LNCaP clone FGC (cell line): Measurements from ENCODE around the gene EDIL3.
"Not testable (repeated sequence)": the region's sequence is repeated elsewhere in the genome, so short reads cannot be mapped to it uniquely, and the experiment has no call there.

Source experiments
- DNase-seq: peaks from one replicate; pipeline ENCODE4 v3.0.0-alpha.2; 2011; ENCODE audit warnings: low read depth
- H3K4me3 ChIP-seq: 2 replicates; pipeline ENCODE4 v1.5.1; 2011; ENCODE audit warnings: mild to moderate bottlenecking, low read depth, low read length, control low read depth
- CTCF ChIP-seq: IDR thresholded peaks from 2 replicates; pipeline ENCODE4 v1.5.1; 2012; ENCODE audit warnings: mild to moderate bottlenecking; ENCODE audit not compliant: control insufficient read depth, insufficient read depth; ENCODE audit errors: extremely low read depth

EDIL3 gene

GRCh38 chr5:84327591-84327990, 57.1 kb downstream of the EDIL3 start:
- no peak for TF ChIP-seq CTCF
- DNase-seq, result no peak
- H3K4me3 ChIP-seq, result no peak overlapping the region

- TF ChIP-seq CTCF, result no peak
- no peak overlapping the region for H3K4me3 ChIP-seq
- DNase-seq, result no peak
Observed at GRCh38 chr5:84322646-84323045, 62.0 kb downstream of the EDIL3 start.

- not testable (repeated sequence) for DNase-seq, H3K4me3 ChIP-seq
Observed at GRCh38 chr5:84317826-84318225, 66.9 kb downstream of the EDIL3 start.

- not testable (repeated sequence) for DNase-seq
Observed at GRCh38 chr5:84312280-84312679, 72.4 kb downstream of the EDIL3 start.

GRCh38 chr5:84309850-84310249, 74.8 kb downstream of the EDIL3 start:
- not testable (repeated sequence) for DNase-seq, H3K4me3 ChIP-seq

More at GRCh38 chr5:84312280-84312679, 72.4 kb downstream of the EDIL3 start:
- not testable (repeated sequence) for H3K4me3 ChIP-seq

- DNase-seq, result no peak
- TF ChIP-seq CTCF, result no peak
- no peak overlapping the region for H3K4me3 ChIP-seq
Observed at GRCh38 chr5:84306601-84307000, 78.1 kb downstream of the EDIL3 start.

GRCh38 chr5:84304599-84304998, 80.1 kb downstream of the EDIL3 start:
- TF ChIP-seq CTCF, result no peak
- H3K4me3 ChIP-seq, result no peak overlapping the region
- DNase-seq, result no peak

GRCh38 chr5:84303315-84303714, 81.4 kb downstream of the EDIL3 start:
- DNase-seq, result no peak
- TF ChIP-seq CTCF, result no peak
- H3K4me3 ChIP-seq, result no peak overlapping the region

GRCh38 chr5:84301535-84301934, 83.1 kb downstream of the EDIL3 start:
- no peak overlapping the region for H3K4me3 ChIP-seq
- no peak for TF ChIP-seq CTCF
- DNase-seq, result no peak
